SH-SY5Y (cell line): ENCODE results near the gene LARGE2.

ENCODE experiments used
- GATA2 ChIP-seq: IDR thresholded peaks from 2 replicates; pipeline ENCODE4 v1.6.1; 2011; ENCODE audit warnings: mild to moderate bottlenecking, low read depth, low read length
- GATA3 ChIP-seq: IDR thresholded peaks from 2 replicates; pipeline ENCODE4 v1.6.1; 2011; ENCODE audit warnings: low read depth, mild to moderate bottlenecking, low read length, moderate library complexity

DNA sequence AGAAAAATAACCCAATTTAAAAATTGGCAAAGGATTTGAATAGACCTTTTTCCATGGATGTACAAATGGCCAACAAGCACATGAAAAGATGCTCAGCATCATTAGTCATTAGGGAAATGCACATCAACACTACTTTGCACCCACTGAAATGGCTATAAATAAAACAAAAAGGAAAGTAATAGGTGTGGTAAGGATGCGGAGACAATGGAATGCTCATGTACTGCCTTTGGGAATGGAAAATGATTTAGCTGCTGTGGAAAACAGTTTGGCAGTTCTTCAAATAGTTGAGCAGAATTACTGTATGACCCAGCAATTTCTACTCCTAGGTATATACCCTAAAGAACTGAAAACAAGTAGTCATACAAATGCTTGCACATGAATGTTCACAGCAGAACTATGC, 37.4 kb downstream of the LARGE2 start:
- TF ChIP-seq GATA2 (no peak), GATA3 (no peak)
